ENCODE data around the gene LCE1A.

Gene LCE1A

GRCh38 chr1:152870831-152871730 is 43.8 kb downstream of the LCE1A start:
- DNase-seq (ENCODE audit: low read depth) = peak; percentile 46

GRCh38 chr1:152871731-152872126 is 44.5 kb downstream of the LCE1A start:
- DNase-seq (ENCODE audit: low read depth) = no peak

GRCh38 chr1:152873495-152873894 is 46.2 kb downstream of the LCE1A start:
- DNase-seq (ENCODE audit: low read depth) = peak; percentile 63

GRCh38 chr1:152876827-152877226 is 49.6 kb downstream of the LCE1A start:
- no peak for DNase-seq (ENCODE audit: low read depth)
